H9 (cell line): ENCODE measurements around the gene TEX35. TPM values are rescaled to one million over a fixed set of nuclear protein-coding genes. Genes with fewer than 3 reads are reported as not detected.

ENCODE experiments used
- DNase-seq: peaks from one replicate; pipeline ENCODE4 v3.0.0-alpha.2; 2017
- H2AFZ ChIP-seq: one replicate; pipeline ENCODE4 v1.6.1; 2013; ENCODE audit warnings: mild to moderate bottlenecking, low read length, control low read depth, moderate library complexity
- H2AK5ac ChIP-seq: 2 replicates; pipeline ENCODE4 v1.6.1; 2013; ENCODE audit warnings: low read length, control low read depth, mixed read lengths; ENCODE audit not compliant: insufficient read length
- H2BK120ac ChIP-seq: one replicate; pipeline ENCODE4 v1.6.1; 2013; ENCODE audit warnings: low read depth, mild to moderate bottlenecking, low read length, control low read depth, inconsistent platforms; ENCODE audit not compliant: poor library complexity, severe bottlenecking
- H2BK12ac ChIP-seq: 2 replicates; pipeline ENCODE4 v1.6.1; 2013; ENCODE audit warnings: low read length, control low read depth, mixed read lengths, low read depth; ENCODE audit not compliant: insufficient read length
- H2BK15ac ChIP-seq: 2 replicates; pipeline ENCODE4 v1.6.1; 2013; ENCODE audit warnings: low read depth, low read length, control low read depth
- H2BK20ac ChIP-seq: one replicate; pipeline ENCODE4 v1.6.1; 2013; ENCODE audit warnings: low read depth, mild to moderate bottlenecking, low read length, control low read depth, inconsistent platforms; ENCODE audit not compliant: poor library complexity, severe bottlenecking
- H2BK5ac ChIP-seq: 2 replicates; pipeline ENCODE4 v1.6.1; 2013; ENCODE audit warnings: low read length, control low read depth, mixed read lengths; ENCODE audit not compliant: insufficient read length
- H3K14ac ChIP-seq: 2 replicates; pipeline ENCODE4 v1.6.1; 2013; ENCODE audit warnings: low read length, control low read depth; ENCODE audit not compliant: insufficient read depth
- H3K18ac ChIP-seq: 2 replicates; pipeline ENCODE4 v1.6.1; 2013; ENCODE audit warnings: low read depth, mild to moderate bottlenecking, mixed read lengths, low read length, control low read depth; ENCODE audit not compliant: insufficient read length
- H3K23ac ChIP-seq: 2 replicates; pipeline ENCODE4 v1.6.1; 2013; ENCODE audit warnings: low read length, control low read depth, mixed read lengths, low read depth; ENCODE audit not compliant: insufficient read length
- H3K23me2 ChIP-seq: 2 replicates; pipeline ENCODE4 v1.6.1; 2013; ENCODE audit warnings: low read depth, mild to moderate bottlenecking, mixed read lengths, low read length, control low read depth; ENCODE audit not compliant: insufficient read length, poor library complexity, severe bottlenecking
- H3K27ac ChIP-seq: 2 replicates; pipeline ENCODE4 v1.5.1; 2013; ENCODE audit warnings: low read length, control low read depth, mixed read lengths, low read depth; ENCODE audit not compliant: insufficient read length
- H3K27me3 ChIP-seq: 2 replicates; pipeline ENCODE4 v1.6.1; 2013; ENCODE audit warnings: low read length, control low read depth, inconsistent platforms; ENCODE audit not compliant: insufficient read depth
- H3K4ac ChIP-seq: 2 replicates; pipeline ENCODE4 v1.6.1; 2013; ENCODE audit warnings: low read depth, mild to moderate bottlenecking, control low read depth, inconsistent platforms, low read length, moderate library complexity
- H3K4me1 ChIP-seq: 2 replicates; pipeline ENCODE4 v1.6.1; 2013; ENCODE audit warnings: low read length, control low read depth, inconsistent platforms; ENCODE audit not compliant: insufficient read depth
- H3K4me2 ChIP-seq: 2 replicates; pipeline ENCODE4 v1.6.1; 2013; ENCODE audit warnings: low read length, control low read depth, mixed read lengths; ENCODE audit not compliant: insufficient read length, insufficient read depth
- H3K56ac ChIP-seq: 2 replicates; pipeline ENCODE4 v1.6.1; 2013; ENCODE audit warnings: low read depth, mild to moderate bottlenecking, mixed read lengths, low read length, control low read depth; ENCODE audit not compliant: insufficient read length
- H3K79me1 ChIP-seq: 2 replicates; pipeline ENCODE4 v1.6.1; 2013; ENCODE audit warnings: low read depth, mild to moderate bottlenecking, moderate library complexity, low read length, control low read depth, inconsistent platforms; ENCODE audit not compliant: insufficient read depth, poor library complexity, severe bottlenecking
- H3K79me2 ChIP-seq: 2 replicates; pipeline ENCODE4 v1.6.1; 2013; ENCODE audit warnings: low read length, control low read depth, inconsistent platforms; ENCODE audit not compliant: insufficient read depth
- H3K9ac ChIP-seq: 2 replicates; pipeline ENCODE4 v1.6.1; 2013; ENCODE audit warnings: low read length, control low read depth, mixed read lengths; ENCODE audit not compliant: insufficient read length; ENCODE audit errors: extremely low read depth
- H3K9me3 ChIP-seq: one replicate; pipeline ENCODE4 v1.6.1; 2013; ENCODE audit warnings: low read depth, low read length, inconsistent platforms; ENCODE audit not compliant: control insufficient read depth
- H3T11ph ChIP-seq: one replicate; pipeline ENCODE4 v1.6.1; 2013; ENCODE audit warnings: mild to moderate bottlenecking, low read length, control low read depth, inconsistent platforms
- H4K20me1 ChIP-seq: one replicate; pipeline ENCODE4 v1.6.1; 2013; ENCODE audit not compliant: control insufficient read depth, insufficient read length, insufficient read depth
- H4K5ac ChIP-seq: 2 replicates; pipeline ENCODE4 v1.6.1; 2013; ENCODE audit warnings: low read depth, mild to moderate bottlenecking, mixed read lengths, low read length, control low read depth; ENCODE audit not compliant: insufficient read length
- H4K8ac ChIP-seq: replicated peaks from 2 replicates; pipeline ENCODE4 v1.6.1; 2013; ENCODE audit warnings: low read length, control low read depth, mixed read lengths, low read depth; ENCODE audit not compliant: insufficient read length
- H4K91ac ChIP-seq: 2 replicates; pipeline ENCODE4 v1.6.1; 2013; ENCODE audit warnings: low read depth, mild to moderate bottlenecking, moderate library complexity, mixed read lengths, low read length, control low read depth; ENCODE audit not compliant: insufficient read length
- H3K27ac Mint-ChIP-seq, 3 experiments: 2 replicates in 2 of 3; 3 replicates in 1 of 3; pipeline ENCODE4 v1.8.0; 2020 to 2021; ENCODE audit warnings: mixed read lengths in 3 of 3, mild to moderate bottlenecking in 1 of 3, moderate library complexity in 1 of 3
- H3K27me3 Mint-ChIP-seq: 2 replicates; pipeline ENCODE4 v1.8.0; 2021; ENCODE audit warnings: low read depth, mild to moderate bottlenecking, moderate library complexity, mixed read lengths
- H3K36me3 Mint-ChIP-seq, 3 experiments: 2 replicates in 2 of 3; 3 replicates in 1 of 3; pipeline ENCODE4 v1.8.0; 2020 to 2021; ENCODE audit warnings: low read depth in 3 of 3, mixed read lengths in 3 of 3; ENCODE audit not compliant: insufficient read depth in 1 of 3
- H3K4me1 Mint-ChIP-seq, 2 experiments: 2 replicates each; pipeline ENCODE4 v1.8.0; 2020; ENCODE audit warnings: mixed read lengths in 2 of 2
- H3K4me3 Mint-ChIP-seq, 2 experiments: 2 replicates in 1 of 2; 3 replicates in 1 of 2; pipeline ENCODE4 v1.8.0; 2020 to 2021; ENCODE audit warnings: mild to moderate bottlenecking in 2 of 2, mixed read lengths in 2 of 2, moderate library complexity in 1 of 2
- H3K9me3 Mint-ChIP-seq, 2 experiments: 2 replicates in 1 of 2; 3 replicates in 1 of 2; pipeline ENCODE4 v1.8.0; 2020; ENCODE audit warnings: mild to moderate bottlenecking in 2 of 2, mixed read lengths in 2 of 2, moderate library complexity in 1 of 2
- WGBS: extraction: QIAGEN DNeasy Blood & Tissue Kit; methylation state at CpG from one replicate; pipeline ENCODE4 v1.1.7; 2013; ENCODE audit warnings: missing lambda C conversion rate, low lambda C conversion rate, mixed read lengths; ENCODE audit not compliant: insufficient read length; ENCODE audit errors: extremely low coverage; 5-methylcytosine and 5-hydroxymethylcytosine counted together
- total RNA-seq: library from RNA; stranded (reverse); gene quantifications from 2 replicates; pipeline ENCODE4 v1.2.1, GENCODE V29; 2021
- TF ChIP-seq, protein P1 (sequence below): fragments of 200-600 bp; sonication (generic); conservative IDR thresholded peaks from 3 replicates; pipeline ENCODE4 v1.8.0; 2021; ENCODE audit warnings: antibody characterized with exemption, mild to moderate bottlenecking

The TEX35 gene
- total RNA-seq, 1 experiment from 2014 or later: not detected

GRCh38 chr1:178502330-178502714 is 10.6 kb upstream of the TEX35 start:
- no peaks in the 10 kb centered on the region for H3K23me2 ChIP-seq
- no peak overlapping the region for H3K27ac ChIP-seq
- TF ChIP-seq, protein P1, sequence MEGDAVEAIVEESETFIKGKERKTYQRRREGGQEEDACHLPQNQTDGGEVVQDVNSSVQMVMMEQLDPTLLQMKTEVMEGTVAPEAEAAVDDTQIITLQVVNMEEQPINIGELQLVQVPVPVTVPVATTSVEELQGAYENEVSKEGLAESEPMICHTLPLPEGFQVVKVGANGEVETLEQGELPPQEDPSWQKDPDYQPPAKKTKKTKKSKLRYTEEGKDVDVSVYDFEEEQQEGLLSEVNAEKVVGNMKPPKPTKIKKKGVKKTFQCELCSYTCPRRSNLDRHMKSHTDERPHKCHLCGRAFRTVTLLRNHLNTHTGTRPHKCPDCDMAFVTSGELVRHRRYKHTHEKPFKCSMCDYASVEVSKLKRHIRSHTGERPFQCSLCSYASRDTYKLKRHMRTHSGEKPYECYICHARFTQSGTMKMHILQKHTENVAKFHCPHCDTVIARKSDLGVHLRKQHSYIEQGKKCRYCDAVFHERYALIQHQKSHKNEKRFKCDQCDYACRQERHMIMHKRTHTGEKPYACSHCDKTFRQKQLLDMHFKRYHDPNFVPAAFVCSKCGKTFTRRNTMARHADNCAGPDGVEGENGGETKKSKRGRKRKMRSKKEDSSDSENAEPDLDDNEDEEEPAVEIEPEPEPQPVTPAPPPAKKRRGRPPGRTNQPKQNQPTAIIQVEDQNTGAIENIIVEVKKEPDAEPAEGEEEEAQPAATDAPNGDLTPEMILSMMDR: no peak
- H3K9me3 ChIP-seq: no peaks in the 10 kb centered on the region
- no peak overlapping the region for H3K4ac ChIP-seq
- H3K36me3 Mint-ChIP-seq: no peaks in the 10 kb centered on the region
- H4K5ac ChIP-seq: no peak overlapping the region
- no peak overlapping the region for H3K4me3 Mint-ChIP-seq
- H2BK20ac ChIP-seq: no peak overlapping the region
- no peak overlapping the region for H2AK5ac ChIP-seq
- H2BK120ac ChIP-seq: no peak overlapping the region
- no CpG with 5 or more reads among the region's 3 CpGs for WGBS
- H3K4me1 Mint-ChIP-seq: peaks cover 6 to 13% of the 10 kb centered on the region in 2 experiments
- no peak overlapping the region for H3K27ac Mint-ChIP-seq
- no peak overlapping the region for H4K8ac ChIP-seq
- no peaks in the 10 kb centered on the region for H3K4me1 ChIP-seq
- H3K18ac ChIP-seq: no peak overlapping the region
- no peak overlapping the region for H3K9ac ChIP-seq
- no peaks in the 10 kb centered on the region for H3K27me3 ChIP-seq
- H4K91ac ChIP-seq: no peak overlapping the region
- H2BK12ac ChIP-seq: no peak overlapping the region
- no peak overlapping the region for H3K56ac ChIP-seq
- no peak overlapping the region for H3K4me2 ChIP-seq
- H3T11ph ChIP-seq: no peak overlapping the region
- H3K79me1 ChIP-seq: no peaks in the 10 kb centered on the region
- H2BK5ac ChIP-seq: no peak overlapping the region
- no peaks in the 10 kb centered on the region for H3K9me3 Mint-ChIP-seq
- H2BK15ac ChIP-seq: no peak overlapping the region
- H4K20me1 ChIP-seq: no peaks in the 10 kb centered on the region
- no peaks in the 10 kb centered on the region for H3K79me2 ChIP-seq
- DNase-seq: no peak
- no peak overlapping the region for H2AFZ ChIP-seq
- H3K27me3 Mint-ChIP-seq: no peaks in the 10 kb centered on the region; the same call in 1 of the 2 replicates
- H3K23ac ChIP-seq: no peak overlapping the region
- no peak overlapping the region for H3K14ac ChIP-seq
